Brain microvascular endothelial cell (primary cell): Measurements from ENCODE around the gene SMC5.

ENCODE experiments used
- DNase-seq: peaks from one replicate; pipeline ENCODE4 v3.0.0-alpha.2; 2020
- H3K27ac ChIP-seq: fragments of 250-450 bp; sonication (Bioruptor Pico); 2 replicates; pipeline ENCODE4 v1.5.1; 2020; ENCODE audit warnings: mild to moderate bottlenecking, moderate library complexity
- H3K27me3 ChIP-seq: fragments of 250-450 bp; sonication (Bioruptor Pico); replicated peaks from 2 replicates; pipeline ENCODE4 v1.5.1; 2020; ENCODE audit warnings: mild to moderate bottlenecking
- H3K36me3 ChIP-seq: fragments of 250-450 bp; sonication (Bioruptor Pico); replicated peaks from 2 replicates; pipeline ENCODE4 v1.5.1; 2020; ENCODE audit warnings: mild to moderate bottlenecking
- H3K4me3 ChIP-seq: 2 replicates; pipeline ENCODE4 v1.5.1; 2011; ENCODE audit warnings: low read depth, mild to moderate bottlenecking, control low read depth, low read length, moderate library complexity
- CTCF ChIP-seq: IDR thresholded peaks from 2 replicates; pipeline ENCODE4 v1.5.1; 2011; ENCODE audit warnings: low read depth, mild to moderate bottlenecking, moderate library complexity, low read length, control low read depth, inconsistent platforms; ENCODE audit errors: missing control alignments
- in situ Hi-C: cut with HindIII; loops from 2 replicates; pipeline ENCODE4 v1.10.0; 2017; ENCODE audit warnings: low sequenced_read_pairs, low pct_ligation_motif_present

SMC5 gene

GRCh38 chr9:70250221-70250620, 8.6 kb upstream of the SMC5 start:
- in situ Hi-C loops = no loop called here
- H3K4me3 ChIP-seq = no peak overlapping the region
- no peaks in the 10 kb centered on the region for H3K36me3 ChIP-seq
- no peak for DNase-seq
- H3K27me3 ChIP-seq = no peaks in the 10 kb centered on the region
- TF ChIP-seq CTCF = no peak
- H3K27ac ChIP-seq = no peak overlapping the region

DNA sequence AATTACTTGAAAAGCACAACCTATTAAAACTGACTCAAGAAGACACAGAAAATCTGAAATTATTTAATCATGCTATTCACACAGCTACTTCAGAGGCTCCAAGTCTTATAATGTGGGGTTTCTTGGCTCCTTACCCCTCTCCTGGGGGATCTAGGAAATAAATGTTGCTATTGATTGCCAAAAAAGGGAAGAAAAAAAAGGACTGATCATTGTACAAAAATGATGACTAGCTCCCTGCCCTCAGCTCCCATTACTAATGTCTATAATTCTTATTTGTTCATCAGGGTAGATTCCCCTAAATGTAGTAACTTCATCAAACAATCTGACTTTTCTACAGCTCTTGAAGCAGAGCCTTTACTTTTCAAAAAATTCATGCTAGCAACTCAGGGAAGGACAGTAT, 3.3 kb upstream of the SMC5 start:
- Histone ChIP-seq H3K27ac (peak overlapping the region; percentile 96), H3K27me3 (no peaks in the 10 kb centered on the region), H3K4me3 (no peak overlapping the region), H3K36me3 (no peaks in the 10 kb centered on the region)
- DNase-seq = no peak
- in situ Hi-C loops = no loop called here
- no peak for TF ChIP-seq CTCF

DNA sequence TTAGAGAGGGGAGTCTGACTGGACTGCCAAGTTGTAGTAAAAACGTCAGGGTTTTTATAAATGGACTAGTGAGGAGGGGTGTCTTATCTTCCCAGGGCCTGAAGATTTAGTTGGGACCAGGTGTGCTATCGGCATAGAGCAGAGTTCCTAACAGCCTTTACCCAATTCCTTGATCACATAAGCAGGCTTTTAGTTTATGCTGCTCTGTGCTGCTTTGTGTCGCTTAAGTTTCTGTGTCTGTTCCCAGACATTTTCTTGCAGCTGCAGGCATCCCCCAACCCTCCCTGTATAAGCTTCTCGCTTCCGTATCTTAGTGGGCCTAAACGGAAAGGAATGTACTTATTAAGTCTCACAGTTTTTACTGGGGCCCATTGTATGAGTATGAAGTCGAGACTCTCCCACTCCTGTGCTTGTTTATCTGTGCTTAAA, 2.6 kb upstream of the SMC5 start:
- Histone ChIP-seq H3K36me3 (peaks cover 3% of the 10 kb centered on the region), H3K27me3 (no peaks in the 10 kb centered on the region), H3K27ac (peak overlapping the region; percentile 96), H3K4me3 (peak overlapping the region; percentile 29)
- no peak for TF ChIP-seq CTCF
- in situ Hi-C loops = no loop called here
- DNase-seq = peak; percentile 79

DNA sequence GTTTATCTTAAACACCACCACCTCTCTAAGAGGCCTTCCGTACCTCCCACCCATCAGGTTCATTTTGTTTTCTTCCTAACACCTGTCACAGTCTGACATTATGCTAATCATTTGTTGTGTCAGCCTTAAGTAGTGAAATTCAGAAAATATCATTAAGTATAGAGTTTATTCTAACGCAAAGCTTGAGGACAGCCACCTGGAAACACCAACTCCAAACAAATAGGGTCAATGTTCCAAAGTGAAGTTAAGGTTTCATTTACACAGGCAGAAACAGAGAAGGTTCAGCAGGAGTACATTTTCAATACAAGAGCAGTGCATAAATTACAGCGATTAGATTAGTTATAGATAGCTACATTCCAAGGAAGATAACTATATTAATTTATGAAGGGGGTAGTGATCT, 1.3 kb upstream of the SMC5 start:
- Histone ChIP-seq H3K27ac (peak overlapping the region; percentile 96), H3K4me3 (no peak overlapping the region)

DNA sequence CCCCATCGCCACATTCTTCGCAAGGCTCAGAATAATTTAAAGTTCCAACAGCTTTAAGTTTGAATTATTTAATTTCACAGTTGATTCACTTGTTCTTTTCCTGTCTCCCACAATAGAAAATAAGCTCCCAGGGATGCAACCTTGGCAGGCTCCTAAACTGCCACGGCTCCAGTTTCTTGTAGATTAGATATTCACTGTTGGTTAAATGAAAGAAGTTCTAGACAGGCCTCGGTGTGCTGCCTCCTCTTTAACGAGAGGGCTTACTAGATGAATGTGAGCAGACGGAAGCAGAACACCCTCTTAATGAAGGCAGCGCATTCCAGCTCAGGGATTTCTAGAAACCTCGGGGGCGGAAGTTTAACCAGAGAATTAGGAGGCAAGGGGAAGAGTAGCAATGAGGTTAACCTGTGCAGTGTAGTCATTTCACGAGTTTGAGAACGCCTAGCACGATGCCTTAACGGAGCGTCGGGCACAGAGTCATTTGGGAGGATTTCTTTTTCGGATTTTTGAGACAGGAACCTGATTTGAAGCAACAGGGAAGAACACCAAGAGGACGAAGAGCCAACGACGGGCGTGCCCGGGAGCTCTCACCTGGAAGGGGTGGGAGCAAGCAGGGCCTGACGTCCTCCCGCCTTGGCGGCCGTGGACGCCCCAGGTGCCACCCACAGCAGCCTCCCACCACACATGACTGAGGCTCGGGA, 637 bp upstream of the SMC5 start:
- H3K27ac ChIP-seq = peak overlapping the region; percentile 96
- in situ Hi-C loops = no loop called here
- peak; percentile 34 for DNase-seq

More for the DNA sequence above, 1.3 kb upstream of the SMC5 start:
- Histone ChIP-seq H3K27me3 (no peaks in the 10 kb centered on the region), H3K36me3 (peaks cover 17% of the 10 kb centered on the region)
- no peak for DNase-seq
- TF ChIP-seq CTCF = no peak
- in situ Hi-C loops = no loop called here

More for the DNA sequence above, 637 bp upstream of the SMC5 start:
- Histone ChIP-seq H3K27me3 (no peaks in the 10 kb centered on the region), H3K36me3 (peaks cover 17% of the 10 kb centered on the region), H3K4me3 (peak overlapping the region; percentile 86)
- TF ChIP-seq CTCF = no peak
